GM19043 (cell line): ENCODE results near the gene CNTN5.
"Not testable (repeated sequence)": the region's sequence is repeated elsewhere in the genome, so short reads cannot be mapped to it uniquely, and the experiment has no call there.

Experiments
- ATAC-seq: cut with Tn5 transposase; IDR thresholded peaks from one replicate; pipeline ENCODE4 v1.9.1; 2021; ENCODE audit warnings: low read depth; ENCODE audit not compliant: unreplicated experiment

CNTN5 gene

GRCh38 chr11:99695106-99695505 is 674.4 kb downstream of the CNTN5 start:
- no peak for ATAC-seq

- no peak for ATAC-seq
Measured at GRCh38 chr11:99706848-99707247, 686.1 kb downstream of the CNTN5 start.

- ATAC-seq = no peak
Measured at GRCh38 chr11:99708928-99709672, 688.4 kb downstream of the CNTN5 start.

- no peak for ATAC-seq
Measured at GRCh38 chr11:99716302-99716701, 695.6 kb downstream of the CNTN5 start.

GRCh38 chr11:99718291-99718690 is 697.5 kb downstream of the CNTN5 start:
- no peak for ATAC-seq

GRCh38 chr11:99739464-99740089 is 718.8 kb downstream of the CNTN5 start:
- ATAC-seq = no peak

- no peak for ATAC-seq
Measured at GRCh38 chr11:99742501-99742900, 721.8 kb downstream of the CNTN5 start.

GRCh38 chr11:99759787-99760186 is 739.0 kb downstream of the CNTN5 start:
- no peak for ATAC-seq

GRCh38 chr11:99766811-99767210 is 746.1 kb downstream of the CNTN5 start:
- ATAC-seq = no peak

GRCh38 chr11:99773646-99774045 is 752.9 kb downstream of the CNTN5 start:
- no peak for ATAC-seq

GRCh38 chr11:99781074-99781473 is 760.3 kb downstream of the CNTN5 start:
- ATAC-seq = no peak

- ATAC-seq = no peak
Measured at GRCh38 chr11:99791354-99791753, 770.6 kb downstream of the CNTN5 start.

GRCh38 chr11:99795999-99796398 is 775.2 kb downstream of the CNTN5 start:
- ATAC-seq = no peak

GRCh38 chr11:99803501-99803900 is 782.8 kb downstream of the CNTN5 start:
- no peak for ATAC-seq

- ATAC-seq = no peak
Measured at GRCh38 chr11:99812516-99812915, 791.8 kb downstream of the CNTN5 start.

- no peak for ATAC-seq
Measured at GRCh38 chr11:99814021-99814420, 793.3 kb downstream of the CNTN5 start.

GRCh38 chr11:99814738-99815137 is 794.0 kb downstream of the CNTN5 start:
- no peak for ATAC-seq

GRCh38 chr11:99818991-99819390 is 798.2 kb downstream of the CNTN5 start:
- ATAC-seq = no peak

GRCh38 chr11:99822846-99823565 is 802.3 kb downstream of the CNTN5 start:
- ATAC-seq = no peak

GRCh38 chr11:99836739-99837138 is 816.0 kb downstream of the CNTN5 start:
- ATAC-seq = not testable (repeated sequence)

- ATAC-seq = no peak
Measured at GRCh38 chr11:99841885-99842284, 821.1 kb downstream of the CNTN5 start.

- no peak for ATAC-seq
Measured at GRCh38 chr11:99865951-99866350, 845.2 kb downstream of the CNTN5 start.
